GM19324 (cell line): ENCODE data around the gene DYNC2I2.
A peak's percentile ranks its signal among the peaks of the same experiment; 100 is the strongest.
"Not testable (repeated sequence)": the region's sequence is repeated elsewhere in the genome, so short reads cannot be mapped to it uniquely, and the experiment has no call there.

Experiments
- ATAC-seq: cut with Tn5 transposase; IDR thresholded peaks from one replicate; pipeline ENCODE4 v1.9.1; 2021; ENCODE audit warnings: mild to moderate bottlenecking, moderate library complexity; ENCODE audit not compliant: unreplicated experiment, low FRiP score

DYNC2I2 gene

DNA sequence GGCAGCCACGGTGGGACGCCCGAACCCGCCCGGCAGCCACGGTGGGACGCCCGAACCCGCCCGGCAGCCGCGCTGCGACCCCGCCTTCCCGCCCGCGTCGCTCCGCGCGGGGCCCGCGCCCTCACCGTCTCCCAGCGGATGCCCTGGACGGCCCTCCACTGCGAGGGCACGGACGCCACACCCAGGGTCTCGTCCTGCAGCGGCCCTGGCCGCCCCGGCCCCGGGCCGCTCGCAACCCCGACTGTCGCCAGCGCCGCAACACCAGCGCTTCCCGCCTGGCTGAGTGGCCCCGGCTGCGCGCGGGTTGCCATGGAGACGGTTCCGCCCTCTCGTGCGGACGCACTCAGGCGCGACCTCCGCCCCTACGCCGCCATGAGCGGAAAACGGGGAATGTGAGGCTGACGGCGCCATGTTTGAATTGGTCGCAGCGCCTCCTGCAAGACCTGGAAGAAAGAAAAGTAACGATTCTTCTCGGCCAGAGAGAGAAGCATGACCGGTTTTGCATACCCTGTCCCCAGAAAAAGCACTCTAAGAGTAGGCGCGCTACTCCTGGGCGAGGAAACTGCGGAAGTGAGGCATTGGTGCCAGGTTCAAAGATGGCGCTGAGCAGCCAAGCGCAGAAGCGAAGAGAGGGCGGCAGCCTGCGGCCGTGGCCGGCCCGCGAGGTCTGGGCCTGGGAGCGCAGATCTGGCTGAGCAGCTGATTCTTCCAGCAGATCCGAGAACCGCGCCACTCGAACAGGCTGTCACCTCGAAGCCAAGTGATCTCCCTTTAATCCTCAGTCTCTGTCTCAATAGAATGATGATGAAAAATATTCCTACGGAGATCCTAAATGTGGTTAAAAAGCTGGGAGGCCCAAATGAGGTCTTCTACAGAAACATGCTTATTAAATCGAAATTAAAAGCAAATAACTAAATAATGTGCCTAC lies at the start of gene DYNC2I2:
TSS of gene DYNC2I2 (minus strand) at position 432 of the 928 bp plus-strand sequence. CDS start at position 311, 121 bp downstream.
- peak; percentile 81 for ATAC-seq

GRCh38 chr9:128706045-128706444 lies 49.4 kb upstream of the DYNC2I2 start:
- no peak for ATAC-seq

DNA sequence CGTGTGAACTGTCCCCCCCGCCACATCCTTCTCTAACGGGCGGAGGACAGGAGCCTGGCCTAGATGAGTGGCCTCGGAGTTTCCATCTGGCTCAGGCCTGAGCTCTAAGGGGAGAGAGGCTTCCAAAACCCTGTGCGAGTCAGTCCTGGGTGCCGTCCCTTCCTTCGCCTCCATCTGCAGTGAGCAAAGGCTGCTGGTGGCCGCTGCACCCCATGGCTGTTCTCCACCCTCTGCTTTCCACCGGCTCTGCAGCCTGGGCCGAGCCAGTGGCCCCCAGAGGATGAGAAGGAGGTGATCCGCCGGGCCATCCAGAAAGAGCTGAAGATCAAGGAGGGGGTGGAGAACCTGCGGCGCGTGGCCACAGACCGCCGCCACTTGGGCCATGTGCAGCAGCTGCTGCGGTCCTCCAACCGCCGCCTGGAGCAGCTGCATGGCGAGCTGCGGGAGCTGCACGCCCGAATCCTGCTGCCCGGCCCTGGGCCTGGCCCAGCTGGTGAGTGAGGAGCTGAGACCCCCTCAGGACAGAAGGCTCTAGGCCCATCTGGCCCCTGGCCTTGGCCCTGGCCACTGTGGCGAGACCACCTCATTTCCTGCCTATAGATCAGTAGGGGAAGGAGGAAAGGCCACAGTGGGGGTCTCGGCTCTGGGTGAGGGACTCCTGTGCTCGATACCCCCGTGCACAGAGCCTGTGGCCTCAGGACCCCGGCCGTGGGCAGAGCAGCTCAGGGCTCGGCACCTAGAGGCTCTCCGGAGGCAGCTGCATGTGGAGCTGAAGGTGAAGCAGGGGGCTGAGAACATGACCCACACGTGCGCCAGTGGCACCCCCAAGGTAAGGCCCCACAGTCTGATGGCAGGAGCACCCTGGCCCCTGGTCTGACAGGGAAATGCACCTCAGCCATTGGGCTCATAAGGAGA lies 48.7 kb upstream of the DYNC2I2 start:
- ATAC-seq, result no peak

DNA sequence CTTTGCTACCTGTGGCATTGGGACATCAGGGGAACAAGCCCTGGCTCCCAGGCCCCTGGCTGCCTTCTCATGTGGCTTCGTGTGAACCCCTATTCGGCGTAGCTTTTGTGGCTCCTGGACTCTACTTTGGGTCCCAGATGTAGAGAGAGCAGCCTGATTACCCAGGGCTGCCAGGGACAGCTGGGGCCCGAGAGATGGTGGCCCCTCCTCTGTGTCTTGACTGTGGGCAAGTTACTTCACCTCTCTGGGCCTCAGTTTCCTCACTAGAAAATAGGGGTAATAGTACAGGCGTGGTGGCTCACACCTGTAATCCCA lies 47.7 kb upstream of the DYNC2I2 start:
- no peak for ATAC-seq

DNA sequence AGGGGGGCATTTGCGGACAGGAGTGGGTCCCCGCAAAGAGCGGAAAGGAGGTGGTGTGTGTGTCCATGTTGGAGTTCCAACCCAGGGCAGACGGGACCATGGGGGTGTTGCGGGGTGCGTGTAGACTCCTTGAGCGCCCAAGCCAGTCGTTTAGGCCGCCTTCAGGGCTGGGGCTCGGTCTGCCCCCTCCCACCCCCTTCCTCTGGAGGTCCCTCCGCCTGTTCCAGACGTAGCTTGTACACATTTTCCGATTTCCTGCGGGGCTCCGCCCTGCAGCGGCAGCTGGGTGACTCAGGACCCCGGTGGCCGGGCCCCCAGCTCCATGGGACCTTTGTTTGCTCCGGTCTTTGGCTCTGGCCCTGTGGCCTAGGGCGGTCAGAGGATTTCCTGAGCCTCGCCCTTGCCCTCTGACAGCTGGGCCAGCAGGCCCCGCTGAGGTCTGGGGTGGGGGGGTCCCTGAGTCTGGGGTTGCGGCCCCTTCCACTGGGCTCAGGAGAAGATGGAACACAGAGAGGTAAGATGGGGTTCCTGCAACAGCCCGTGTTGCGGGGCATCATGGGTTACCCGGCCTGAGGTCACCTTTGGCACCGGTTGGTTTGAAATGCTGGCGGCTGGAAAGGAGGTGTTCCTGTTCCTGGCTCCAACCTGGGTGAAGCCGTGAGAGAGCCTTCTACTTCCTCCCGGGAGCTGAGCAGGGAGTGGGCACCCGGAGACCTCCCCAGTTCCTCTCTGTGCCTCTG lies 47.1 kb upstream of the DYNC2I2 start:
- no peak for ATAC-seq

DNA sequence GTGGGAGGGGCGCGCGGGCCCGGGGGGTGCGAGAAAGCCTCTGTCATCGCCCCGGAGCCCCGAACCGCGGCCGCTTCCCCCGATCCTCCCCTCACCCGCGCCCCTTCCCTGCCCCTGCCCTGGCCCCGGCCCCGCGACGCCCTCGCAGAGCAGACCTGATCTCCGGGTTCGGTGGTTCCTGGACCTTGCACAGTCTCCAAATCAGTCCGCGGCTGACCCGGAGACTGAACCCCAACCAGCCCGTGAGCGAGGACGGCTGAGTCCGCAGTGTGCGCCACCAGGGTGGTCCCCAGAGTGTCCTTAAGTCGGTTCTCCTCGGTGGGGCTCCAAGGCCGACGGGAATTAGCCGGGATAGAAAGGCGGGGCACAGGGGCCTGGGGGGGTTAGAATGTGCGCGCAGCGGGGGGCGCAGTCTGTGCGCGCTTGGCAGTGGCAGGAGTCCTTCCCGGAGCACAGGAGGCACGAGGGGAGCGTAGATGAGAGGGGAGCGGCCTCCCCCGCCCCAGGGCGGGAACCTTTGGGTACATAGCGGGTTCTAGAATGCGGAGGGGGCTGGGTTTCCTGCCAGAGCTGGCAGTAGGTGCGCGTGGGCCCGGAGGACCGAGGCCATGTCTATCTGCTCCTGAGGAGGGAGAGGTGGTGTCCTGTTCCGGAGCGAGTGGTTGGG lies 46.4 kb upstream of the DYNC2I2 start:
- ATAC-seq, result peak; percentile 8

- ATAC-seq, result peak; percentile 63
Measured at GRCh38 chr9:128702445-128702948, 45.9 kb upstream of the DYNC2I2 start, which contains the start of gene PKN3. TSS of gene PKN3 (plus strand) at chr9:128702503. CDS start at chr9:128702916, 413 bp downstream.

DNA sequence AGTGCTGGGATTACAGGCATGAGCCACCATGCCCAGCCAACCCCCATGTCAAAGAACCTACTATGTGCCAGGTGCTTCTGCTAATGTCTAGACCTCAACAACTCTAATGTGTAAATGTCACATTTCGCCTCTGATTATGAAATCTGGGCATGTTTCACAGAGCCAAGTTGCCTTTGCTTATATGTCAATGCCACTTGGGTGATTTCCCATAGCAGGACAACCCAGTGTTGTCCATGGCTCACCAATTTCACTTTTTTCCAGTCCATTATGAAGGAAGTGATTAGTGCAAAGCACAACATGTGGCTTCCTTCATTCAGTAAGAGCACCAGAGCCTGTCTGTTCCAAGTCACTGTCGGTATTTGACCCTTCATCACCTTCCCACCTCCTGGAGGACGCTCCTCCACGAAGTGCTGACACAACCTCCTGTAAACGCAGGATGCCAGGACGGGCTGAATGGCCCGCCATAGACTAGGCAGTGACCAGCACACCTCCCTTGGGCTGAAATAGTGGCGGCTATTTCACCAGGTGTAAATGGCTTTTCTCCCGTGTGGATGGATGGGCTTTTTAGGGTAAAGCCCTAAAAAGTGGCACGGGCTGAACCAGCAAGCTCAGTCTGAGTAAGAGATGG lies 44.7 kb upstream of the DYNC2I2 start:
- no peak for ATAC-seq

DNA sequence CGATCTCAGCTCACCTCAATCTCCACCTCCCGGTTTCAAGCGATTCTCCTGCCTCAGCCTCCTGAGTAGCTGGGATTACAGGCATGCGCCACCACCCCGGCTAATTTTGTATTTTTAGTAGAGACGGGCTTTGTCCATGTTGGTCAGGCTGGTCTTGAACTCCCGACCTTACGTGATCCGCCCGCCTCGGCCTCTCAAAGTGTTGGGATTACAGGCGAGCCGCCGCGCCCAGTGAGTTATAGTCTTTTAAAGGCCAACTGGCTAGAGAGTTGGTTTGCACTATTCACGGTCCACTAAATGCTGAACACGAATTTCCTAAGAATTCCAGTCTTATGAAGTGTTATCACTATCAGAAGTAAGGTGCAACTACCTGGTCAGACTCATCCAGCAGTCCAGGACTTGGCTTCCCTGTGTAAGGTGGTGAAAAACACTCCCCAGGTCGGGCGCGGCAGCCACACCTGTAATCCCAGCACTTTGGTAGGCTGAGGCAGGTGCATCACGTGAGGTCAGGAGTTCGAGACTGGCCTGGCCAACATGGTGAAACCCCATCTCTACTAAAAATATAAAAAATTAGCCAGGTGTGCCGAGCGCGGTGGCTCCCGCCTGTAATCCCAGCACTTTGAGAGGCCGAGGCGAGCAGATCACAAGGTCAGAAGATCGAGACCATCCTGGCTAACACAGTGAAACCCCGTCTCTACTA lies 42.6 kb upstream of the DYNC2I2 start:
- ATAC-seq, result not testable (repeated sequence)

GRCh38 chr9:128696923-128697707 lies 40.5 kb upstream of the DYNC2I2 start:
- ATAC-seq, result no peak

DNA sequence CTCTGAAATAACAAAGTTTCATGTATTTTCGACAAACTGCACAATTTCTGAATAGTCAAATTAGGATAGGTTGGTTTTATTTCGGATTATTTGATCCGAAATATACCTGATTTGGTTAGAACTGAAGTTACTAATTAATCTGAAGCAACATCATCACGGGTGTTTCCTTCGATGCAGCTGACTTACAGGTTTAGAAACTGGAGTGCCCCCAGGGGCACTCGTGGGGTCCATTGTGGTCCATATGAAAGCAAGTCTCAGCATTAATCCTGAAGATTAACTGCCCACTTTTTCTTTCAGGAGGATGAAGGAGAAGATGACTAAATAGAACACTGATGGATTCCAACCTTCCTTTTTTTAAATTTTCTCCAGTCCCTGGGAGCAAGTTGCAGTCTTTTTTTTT lies 37.7 kb upstream of the DYNC2I2 start:
- no peak for ATAC-seq

DNA sequence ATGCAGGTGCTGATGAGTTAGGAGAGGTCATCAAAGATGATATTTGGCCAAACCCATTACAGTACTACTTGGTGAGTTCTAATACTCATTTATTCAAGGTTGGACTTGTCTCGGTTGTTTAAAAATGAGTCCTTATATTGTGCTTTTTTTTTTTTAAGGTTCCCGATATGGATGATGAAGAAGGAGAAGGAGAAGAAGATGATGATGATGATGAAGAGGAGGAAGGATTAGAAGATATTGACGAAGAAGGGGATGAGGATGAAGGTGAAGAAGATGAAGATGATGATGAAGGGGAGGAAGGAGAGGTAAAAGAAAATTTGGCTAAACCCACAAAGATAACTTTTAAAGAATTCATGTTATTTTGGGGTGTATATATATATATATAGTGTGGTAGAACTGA lies 37.1 kb upstream of the DYNC2I2 start:
- ATAC-seq, result not testable (repeated sequence)

- no peak for ATAC-seq
Measured at GRCh38 chr9:128690684-128691034, 34.0 kb upstream of the DYNC2I2 start.

DNA sequence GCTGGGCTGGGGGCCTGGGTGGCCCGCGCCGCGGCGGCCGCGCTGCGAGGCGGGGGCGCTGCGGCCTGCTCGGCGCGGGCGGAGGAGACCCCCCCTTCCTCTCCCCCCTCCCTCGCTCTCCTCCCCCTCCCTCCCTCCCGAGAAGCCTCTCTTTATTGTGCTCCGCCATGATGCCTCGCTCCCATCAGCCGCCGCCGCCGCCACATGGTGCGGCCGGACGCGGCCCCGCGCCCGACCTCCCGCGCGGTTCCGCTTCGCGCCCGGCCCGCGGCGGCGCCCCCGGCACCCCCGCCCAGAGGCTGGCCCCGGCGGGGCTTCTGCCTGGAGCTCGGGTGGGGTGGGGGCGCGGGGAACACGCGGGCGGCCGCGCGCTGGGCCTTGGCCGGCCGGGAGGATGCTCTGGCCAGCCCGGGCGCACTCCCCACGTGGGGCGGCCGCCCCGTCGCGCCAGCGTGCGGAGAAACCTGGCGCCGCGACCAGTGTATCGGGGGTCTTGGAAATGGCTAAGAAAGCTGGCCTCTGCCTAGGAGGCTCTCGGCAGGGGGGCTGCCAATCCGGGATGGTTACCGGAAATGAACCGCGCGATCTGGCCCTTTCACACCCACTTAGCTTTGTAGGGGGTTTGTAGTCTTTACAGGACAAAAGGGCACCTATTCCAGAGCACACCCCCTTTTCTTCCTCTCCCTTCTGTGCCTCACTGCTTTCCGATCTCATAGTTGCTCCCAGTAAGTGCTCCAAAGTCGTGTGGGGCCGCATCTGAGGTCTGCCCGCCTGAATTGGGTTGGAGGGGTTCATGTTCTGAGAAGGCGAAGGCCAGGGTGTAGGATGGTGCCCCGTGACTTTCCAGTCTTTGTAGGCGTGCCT lies 33.4 kb upstream of the DYNC2I2 start:
- no peak for ATAC-seq

- peak; percentile 16 for ATAC-seq
Measured at GRCh38 chr9:128689293-128689774, 32.7 kb upstream of the DYNC2I2 start.

- peak; percentile 87 for ATAC-seq
Measured at GRCh38 chr9:128688501-128689292, 32.0 kb upstream of the DYNC2I2 start, which contains the start of gene SET. TSS of gene SET (plus strand) at chr9:128689222. CDS start at chr9:128689583, 361 bp downstream.
